ENCODE data around the gene KIAA0513.

DNA sequence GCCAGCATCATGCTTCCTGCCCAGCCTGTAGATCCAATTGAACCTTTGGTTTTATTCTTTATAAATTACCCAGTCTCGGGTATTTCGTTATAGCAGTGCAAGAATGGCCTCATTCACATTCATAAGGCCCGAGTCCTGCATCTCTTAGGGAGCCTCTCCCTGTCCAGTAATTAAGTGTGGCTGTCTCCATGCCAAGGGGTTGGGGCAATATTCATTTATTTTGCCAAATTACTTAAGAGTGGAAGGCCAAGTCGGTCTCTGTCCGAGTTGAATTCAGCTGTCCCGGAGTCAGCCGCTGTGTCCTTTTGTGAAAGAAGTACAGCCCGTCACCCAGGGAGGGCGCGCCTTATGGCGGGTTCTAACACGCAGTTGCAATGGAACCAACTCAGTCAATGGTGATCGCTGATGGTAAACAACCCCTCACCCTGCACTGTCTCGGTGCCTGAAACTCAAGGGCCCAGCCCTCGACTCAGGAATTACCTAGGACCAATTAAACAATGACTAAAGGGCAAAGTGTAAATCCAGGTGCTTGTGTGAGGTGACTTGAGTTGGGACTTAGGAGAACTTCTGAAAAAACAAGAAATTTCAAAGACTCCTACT lies 22.2 kb downstream of the KIAA0513 start:
- TF ChIP-seq EZH2phosphoT487 (IDR thresholded peaks at IDR 0.05; ENCODE audit: insufficient read depth, low read depth) (no peak), EZH2 (IDR thresholded peaks at IDR 0.05; ENCODE audit: insufficient read depth, poor library complexity, severe bottlenecking) (no peak)

Measured in GM23248 (cell line).